Cardiac ventricle fibroblast (primary cell): ENCODE data around the gene HMBS. TPM values are rescaled to one million over a fixed set of nuclear protein-coding genes. Genes with fewer than 3 reads are reported as not detected.

Source experiments
- total RNA-seq: library from RNA; depleted of rRNA; stranded (reverse); fragments of >200 nt; gene quantifications from 2 replicates; pipeline ENCODE4 v1.2.3, GENCODE V29; 2015

HMBS gene
- 9.6 and 13.2 TPM in 2 replicates for total RNA-seq

DNA sequence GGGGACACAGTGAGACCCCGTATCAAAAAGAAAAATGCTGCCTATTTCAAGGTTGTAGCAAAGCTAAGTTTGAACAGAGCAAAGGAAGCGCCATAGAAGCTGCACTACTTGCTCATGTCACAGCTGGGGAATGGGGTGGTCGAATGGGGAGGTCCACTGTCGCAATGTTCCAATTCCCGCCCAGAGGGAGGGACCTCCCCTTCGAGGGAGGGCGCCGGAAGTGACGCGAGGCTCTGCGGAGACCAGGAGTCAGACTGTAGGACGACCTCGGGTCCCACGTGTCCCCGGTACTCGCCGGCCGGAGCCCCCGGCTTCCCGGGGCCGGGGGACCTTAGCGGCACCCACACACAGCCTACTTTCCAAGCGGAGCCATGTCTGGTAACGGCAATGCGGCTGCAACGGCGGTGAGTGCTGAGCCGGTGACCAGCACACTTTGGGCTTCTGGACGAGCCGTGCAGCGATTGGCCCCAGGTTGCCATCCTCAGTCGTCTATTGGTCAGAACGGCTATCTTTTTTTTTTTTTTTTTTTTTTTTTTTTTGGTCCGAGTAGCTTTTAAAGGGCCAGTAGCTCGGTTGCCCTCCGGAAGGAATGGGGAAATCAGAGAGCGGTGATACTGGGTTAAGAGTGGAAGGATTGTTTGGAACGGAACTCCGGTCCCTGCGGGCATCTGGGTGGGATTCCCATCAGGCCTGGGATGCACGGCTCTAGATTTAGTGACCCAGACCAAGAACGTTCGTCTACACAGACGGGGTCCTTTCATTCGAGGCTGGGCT is at the start of gene HMBS:
TSS of gene HMBS (plus strand) at position 219 of the 774 bp plus-strand sequence. CDS start at position 372, 153 bp downstream.

DNA sequence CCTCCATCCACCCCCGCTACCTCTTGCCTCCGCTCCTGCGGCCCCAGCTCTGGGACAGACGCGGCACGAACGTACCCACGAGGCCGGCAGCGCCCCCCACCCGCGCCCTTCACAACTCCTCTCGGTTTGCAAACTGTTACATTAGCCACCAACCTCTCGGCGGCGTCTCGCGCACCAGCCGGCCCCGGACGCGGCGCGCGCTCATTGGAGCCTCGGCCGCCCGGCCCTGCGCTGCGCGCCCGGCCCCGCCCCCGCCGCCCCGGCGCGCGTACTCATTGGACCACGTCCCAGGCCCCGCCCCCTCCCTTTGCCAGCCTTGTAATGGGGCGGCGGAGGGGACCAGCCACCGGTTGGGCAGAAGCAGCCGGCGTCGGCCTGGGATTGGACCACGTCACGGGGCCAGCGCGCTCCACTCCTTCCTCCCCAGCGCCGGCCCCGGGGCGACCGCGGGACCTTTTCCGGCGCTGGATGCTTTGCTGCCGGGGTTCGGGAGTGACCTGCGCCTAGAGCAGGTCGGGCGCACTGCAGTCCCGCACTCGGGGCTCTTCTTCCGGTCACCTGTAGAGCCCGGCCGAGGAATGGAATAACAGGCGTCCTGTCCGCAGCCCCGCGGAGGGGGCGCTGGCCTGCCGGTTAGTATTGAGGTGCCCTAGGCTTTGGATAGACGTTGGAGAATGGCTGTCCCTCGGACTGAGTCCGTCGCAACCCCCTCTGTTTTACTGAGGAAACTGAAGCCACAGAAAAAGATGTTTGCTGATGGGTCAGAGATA is 27.5 kb upstream of the HMBS start, which contains the start of gene HYOU1:
TSS of gene HYOU1 (minus strand) at position 206 of the 770 bp plus-strand sequence. CDS start 1,045 bp downstream, outside the sequence.

DNA sequence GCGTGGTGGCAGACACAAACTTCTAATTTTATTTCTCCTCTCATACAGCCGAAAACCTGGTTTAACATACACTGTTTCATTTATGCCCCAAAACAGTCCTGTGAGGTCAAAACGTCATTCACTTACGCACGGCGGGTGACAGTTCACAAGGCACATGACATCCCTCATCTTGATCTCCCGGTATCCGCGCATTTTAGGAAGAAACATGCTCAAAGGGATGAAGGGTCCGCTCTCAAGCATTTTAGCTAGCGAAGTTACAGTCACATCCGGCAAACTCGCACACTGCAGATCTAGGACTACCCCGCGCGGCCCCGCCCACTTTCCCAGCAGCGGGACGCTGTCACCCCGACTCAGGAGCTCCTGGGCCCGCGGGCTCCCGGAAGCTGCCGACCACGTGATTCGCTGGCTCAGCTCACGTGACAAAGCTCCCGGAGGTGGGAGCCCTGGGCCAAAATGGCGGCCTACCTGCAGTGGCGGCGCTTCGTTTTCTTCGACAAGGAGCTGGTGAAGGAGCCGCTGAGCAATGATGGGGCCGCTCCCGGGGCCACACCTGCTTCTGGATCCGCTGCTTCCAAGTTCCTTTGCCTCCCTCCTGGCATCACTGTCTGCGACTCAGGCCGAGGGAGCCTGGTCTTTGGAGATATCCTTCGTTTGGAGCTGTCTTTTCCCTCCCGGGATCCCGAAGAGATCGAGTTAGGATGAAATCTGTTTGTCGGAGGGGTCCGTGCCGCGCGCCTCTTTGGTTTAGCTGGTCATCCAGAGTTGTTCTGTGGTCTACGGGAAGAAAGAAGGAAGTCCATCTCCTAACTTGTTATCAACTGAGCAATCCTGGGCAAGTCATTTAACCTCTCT is 17.1 kb upstream of the HMBS start, which contains the start of gene VPS11:
TSS of gene VPS11 (plus strand) at position 448 of the 852 bp plus-strand sequence. CDS start at position 454, 6 bp downstream.

DNA sequence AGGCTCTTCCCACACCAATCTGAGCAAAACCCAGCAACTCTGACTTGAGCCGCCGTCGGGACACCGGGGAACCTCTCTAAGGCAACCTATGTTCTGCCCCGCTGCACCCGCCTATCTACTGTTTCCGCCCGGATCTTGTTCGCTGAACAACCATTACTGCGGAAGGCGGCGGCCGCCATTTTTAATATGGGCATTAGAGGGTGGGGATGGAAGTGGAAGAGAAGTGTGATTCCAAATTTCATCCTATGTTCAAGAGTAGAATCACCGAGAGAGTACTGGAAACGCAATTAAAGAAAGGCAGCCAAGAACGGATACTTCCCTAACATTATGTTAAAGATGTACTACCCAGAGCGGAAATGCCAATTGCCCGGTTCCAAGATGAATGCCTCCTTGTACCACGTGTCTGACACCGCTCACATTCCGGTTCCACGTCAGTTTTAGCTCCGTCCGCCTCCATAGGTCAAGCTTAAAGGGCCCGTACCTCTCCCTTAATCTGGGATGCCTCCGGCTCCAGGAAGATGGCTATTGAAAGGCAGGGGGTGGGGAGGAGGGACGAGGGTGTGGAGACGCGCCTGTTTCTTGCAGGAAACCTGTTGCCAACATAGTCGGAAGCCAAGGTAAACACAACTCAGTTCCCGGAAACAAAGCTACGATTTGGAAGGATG is 17.2 kb downstream of the HMBS start, which contains the start of gene DPAGT1:
TSS of gene DPAGT1 (minus strand) at position 95 of the 665 bp plus-strand sequence. CDS start 198 bp downstream, outside the sequence.

DNA sequence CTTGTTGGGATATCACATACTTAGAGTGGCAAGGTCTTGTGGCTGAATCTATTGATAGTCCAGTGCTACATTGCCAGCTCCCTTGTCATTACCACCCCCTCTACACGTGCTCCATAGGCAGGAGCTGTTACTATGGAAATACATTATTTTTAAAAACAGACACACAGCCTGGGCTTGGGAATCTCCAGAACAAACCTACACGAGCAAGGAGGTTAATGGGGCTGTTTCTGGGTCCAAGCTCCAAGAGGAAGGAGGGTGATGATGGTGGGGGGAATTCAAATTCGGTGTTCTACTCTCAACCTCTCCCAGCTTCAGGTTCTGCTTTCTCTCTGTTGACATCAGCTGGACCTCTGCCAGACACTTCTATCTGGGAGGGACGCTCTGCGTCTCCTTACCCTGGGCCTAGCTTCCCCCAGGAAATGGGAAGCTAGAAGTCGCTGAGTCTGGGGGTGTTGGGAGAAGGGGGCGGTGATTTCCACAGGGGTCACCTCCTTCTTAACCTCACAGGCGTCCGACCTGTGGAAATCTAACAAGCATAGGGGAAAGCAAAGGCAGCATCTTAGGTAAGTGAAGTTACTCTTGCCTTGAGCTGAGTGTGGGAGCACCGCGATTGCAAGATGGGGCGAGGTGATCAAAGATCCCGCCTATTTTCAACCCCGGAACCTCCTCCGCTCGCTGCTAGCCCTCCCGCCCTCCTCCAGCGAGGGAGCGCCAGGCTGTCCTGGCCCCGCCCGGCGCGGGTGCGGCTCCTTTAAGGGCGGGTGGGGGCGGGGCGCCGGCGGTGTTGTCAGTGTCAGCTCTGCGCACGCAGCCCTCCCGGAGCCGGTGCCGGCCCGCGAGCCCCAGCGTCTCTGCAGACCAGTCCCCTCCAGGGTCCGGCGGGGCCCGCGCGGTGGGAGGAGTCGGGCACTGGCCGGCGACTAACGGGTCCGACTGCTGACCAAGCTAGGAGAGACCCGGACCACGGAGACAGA is 22.2 kb downstream of the HMBS start, which contains the start of gene C2CD2L:
TSS of gene C2CD2L (plus strand) at position 781 of the 974 bp plus-strand sequence. CDS start 398 bp downstream, outside the sequence.

DNA sequence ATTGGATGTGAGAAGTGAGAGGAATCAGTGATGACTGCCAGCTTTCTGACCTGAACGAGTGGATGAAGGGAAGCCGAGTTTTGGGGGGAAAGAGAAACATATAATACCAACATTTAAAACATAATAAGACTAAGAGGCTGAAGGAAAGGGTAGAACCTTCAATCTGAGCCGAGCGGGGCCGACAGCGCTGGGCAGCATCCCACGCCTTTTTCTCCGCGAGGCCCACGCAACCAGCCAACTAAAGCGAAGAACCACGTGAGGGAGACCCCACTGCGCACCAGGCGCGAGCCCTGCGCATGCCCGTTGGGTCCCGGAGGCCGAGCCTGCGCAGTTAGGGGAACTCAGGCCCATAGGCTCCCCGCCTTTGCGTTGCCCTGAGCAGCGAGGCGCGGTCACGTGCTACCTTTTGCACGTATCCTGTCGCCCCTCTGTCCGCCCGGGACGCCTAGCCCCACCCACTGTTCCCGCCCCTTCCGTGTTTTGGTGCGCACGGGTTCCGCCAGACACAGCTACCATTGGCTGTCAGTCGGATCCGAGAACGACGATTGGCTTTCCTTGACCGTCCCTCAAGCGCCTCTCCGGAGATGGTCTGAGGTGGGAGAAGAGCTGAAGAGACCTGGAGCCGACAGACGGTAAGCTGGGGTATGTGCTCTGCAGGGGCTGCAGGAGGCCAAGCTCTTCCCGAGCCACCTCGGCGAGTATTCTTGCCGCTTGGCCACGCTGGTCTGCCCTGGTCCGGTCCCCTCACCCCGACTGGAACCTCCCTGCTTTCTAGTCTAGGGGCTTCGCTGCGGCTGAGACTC is 36.5 kb downstream of the HMBS start, which contains the start of gene HINFP:
TSS of gene HINFP (plus strand) at position 573 of the 803 bp plus-strand sequence. CDS start 5,365 bp downstream, outside the sequence.

Other genes with a start within 250 kb of the HMBS start
- not detected in 2 replicates for gene CXCR5, start 201.0 kb upstream of the HMBS start, total RNA-seq
- 41.5 and 57.4 TPM in 2 replicates for gene BCL9L, start 159.0 kb upstream of the HMBS start, total RNA-seq
- gene UPK2, start 128.6 kb upstream of the HMBS start, total RNA-seq = not detected in 2 replicates
- gene FOXR1, start 113.1 kb upstream of the HMBS start, total RNA-seq = not detected in 2 replicates
- 5.7 and 16.8 TPM in 2 replicates for gene CENATAC, start 86.7 kb upstream of the HMBS start, total RNA-seq
- 2,131 and 3,333 TPM in 2 replicates for gene RPS25, start 66.5 kb upstream of the HMBS start, total RNA-seq
- 76.9 and 85.3 TPM in 2 replicates for gene TRAPPC4, start 66.1 kb upstream of the HMBS start, total RNA-seq
- 12.2 and 12.8 TPM in 2 replicates for gene SLC37A4, start 54.0 kb upstream of the HMBS start, total RNA-seq
- 79.2 and 89.9 TPM in 2 replicates for gene HYOU1, start 27.7 kb upstream of the HMBS start, total RNA-seq
- 25.2 and 25.4 TPM in 2 replicates for gene VPS11, start 17.1 kb upstream of the HMBS start, total RNA-seq
- 20.3 and 30.8 TPM in 2 replicates for gene DPAGT1, start 17.0 kb downstream of the HMBS start, total RNA-seq
- 3.9 and 4.6 TPM in 2 replicates for gene C2CD2L, start 22.5 kb downstream of the HMBS start, total RNA-seq
- gene HINFP, start 36.7 kb downstream of the HMBS start, total RNA-seq = 8.8 and 9.4 TPM in 2 replicates
- gene ABCG4, start 64.2 kb downstream of the HMBS start, total RNA-seq = 0.10 and 0.31 TPM in 2 replicates
- 17.7 and 20.2 TPM in 2 replicates for gene NLRX1, start 83.8 kb downstream of the HMBS start, total RNA-seq
- not detected in 2 replicates for gene NHERF4, start 100.6 kb downstream of the HMBS start, total RNA-seq
- 6.3 and 7.1 TPM in 2 replicates for gene CBL, start 121.5 kb downstream of the HMBS start, total RNA-seq
- gene MCAM, start 232.2 kb downstream of the HMBS start, total RNA-seq = 153 and 177 TPM in 2 replicates
- 16.1 and 16.2 TPM in 2 replicates for gene RNF26, start 249.6 kb downstream of the HMBS start, total RNA-seq